HG03045 (cell line): Measurements from ENCODE around the gene SNAPC1.
"Not testable (repeated sequence)": the region's sequence is repeated elsewhere in the genome, so short reads cannot be mapped to it uniquely, and the experiment has no call there.

Experiments used
- ATAC-seq: cut with Tn5 transposase; IDR thresholded peaks from one replicate; pipeline ENCODE4 v1.9.1; 2021; ENCODE audit warnings: mild to moderate bottlenecking, moderate library complexity; ENCODE audit not compliant: unreplicated experiment

The SNAPC1 gene

DNA sequence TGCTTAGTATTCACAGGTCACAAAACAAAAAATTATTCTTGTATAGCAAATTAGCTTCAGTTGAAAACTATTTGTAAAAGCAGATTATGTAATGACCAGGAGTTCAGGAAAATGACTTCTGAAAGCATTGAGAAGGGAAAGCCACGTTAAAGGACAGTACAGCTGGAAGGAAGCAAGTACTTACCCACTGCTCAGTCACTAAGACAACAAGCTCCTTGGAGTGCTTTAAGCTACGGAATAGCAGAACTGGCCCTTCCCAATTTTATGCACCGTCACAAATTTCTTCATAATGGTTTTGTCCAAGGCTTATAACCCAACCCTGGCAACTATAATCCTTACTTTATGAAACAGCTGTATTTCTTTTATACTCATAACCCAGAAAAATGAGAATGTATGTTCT lies 13.0 kb upstream of the SNAPC1 start:
- ATAC-seq = no peak

DNA sequence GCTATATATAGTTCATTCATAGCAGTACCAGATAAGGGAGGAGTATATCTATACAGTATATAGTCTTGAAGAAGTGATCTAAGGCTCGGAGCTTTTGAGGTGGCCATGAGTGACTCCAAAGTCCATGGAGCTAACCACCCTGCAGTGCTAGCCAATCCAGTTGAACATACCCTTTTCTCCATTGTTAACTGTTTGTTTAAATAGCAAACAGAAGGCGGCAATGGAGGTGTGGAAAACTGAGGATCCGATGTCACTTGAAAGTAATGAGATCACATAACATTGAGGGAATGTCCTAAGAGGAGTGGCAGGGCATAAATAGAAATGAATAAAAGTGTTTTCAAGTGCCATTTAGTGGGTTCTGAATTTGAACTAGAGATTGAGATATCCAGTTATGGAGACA lies 12.4 kb upstream of the SNAPC1 start:
- no peak for ATAC-seq

- peak; percentile 94 for ATAC-seq
Measured at GRCh38 chr14:61750708-61751474, 11.3 kb upstream of the SNAPC1 start.

DNA sequence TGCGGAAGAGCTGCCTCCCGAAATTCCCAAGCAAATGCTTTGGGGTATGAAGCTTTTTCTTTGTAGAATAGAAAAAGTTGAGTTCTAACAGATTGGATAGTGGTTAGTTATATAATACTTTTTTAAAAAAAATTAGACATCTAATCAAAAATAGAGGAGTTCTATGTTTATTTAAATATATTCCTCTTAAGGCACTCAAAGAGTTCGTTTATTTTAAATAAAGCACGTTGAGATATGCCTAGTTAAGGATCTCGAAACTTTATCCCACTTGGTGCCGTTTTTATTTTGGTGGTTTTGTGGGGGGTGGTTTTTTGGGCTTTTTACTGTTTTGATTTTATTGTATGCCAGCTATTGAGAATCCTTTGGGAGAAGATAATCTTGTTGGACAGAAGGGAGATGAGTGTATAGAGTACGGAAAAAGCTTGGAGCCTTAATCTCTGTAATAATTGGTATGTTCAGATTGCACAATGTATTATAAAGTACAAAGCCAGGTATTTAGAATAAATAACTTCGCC lies 10.7 kb upstream of the SNAPC1 start:
- no peak for ATAC-seq

GRCh38 chr14:61752626-61753025 lies 9.6 kb upstream of the SNAPC1 start:
- ATAC-seq = no peak

DNA sequence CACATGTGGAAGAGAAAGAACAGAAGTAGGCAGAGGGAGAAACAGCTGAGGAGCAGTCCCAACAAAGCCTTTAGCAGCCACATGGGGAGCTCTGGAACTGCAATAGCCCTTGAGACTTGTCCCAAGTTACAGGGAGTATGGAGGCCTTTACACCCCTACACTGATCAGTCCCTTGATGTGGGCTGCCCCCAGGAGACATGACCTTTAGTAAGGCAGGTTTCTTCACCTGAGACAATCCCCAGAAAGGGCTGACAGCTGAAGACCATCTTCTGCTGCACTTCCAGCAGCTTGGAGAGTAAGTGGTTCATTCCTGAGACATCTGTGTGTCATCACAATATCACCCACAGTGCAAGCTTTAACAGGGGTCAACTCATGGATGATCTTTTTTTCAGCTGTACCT lies 8.6 kb upstream of the SNAPC1 start:
- no peak for ATAC-seq

- no peak for ATAC-seq
Measured at GRCh38 chr14:61754627-61755381, 7.4 kb upstream of the SNAPC1 start.

GRCh38 chr14:61755382-61755742 lies 6.9 kb upstream of the SNAPC1 start:
- ATAC-seq = not testable (repeated sequence)

DNA sequence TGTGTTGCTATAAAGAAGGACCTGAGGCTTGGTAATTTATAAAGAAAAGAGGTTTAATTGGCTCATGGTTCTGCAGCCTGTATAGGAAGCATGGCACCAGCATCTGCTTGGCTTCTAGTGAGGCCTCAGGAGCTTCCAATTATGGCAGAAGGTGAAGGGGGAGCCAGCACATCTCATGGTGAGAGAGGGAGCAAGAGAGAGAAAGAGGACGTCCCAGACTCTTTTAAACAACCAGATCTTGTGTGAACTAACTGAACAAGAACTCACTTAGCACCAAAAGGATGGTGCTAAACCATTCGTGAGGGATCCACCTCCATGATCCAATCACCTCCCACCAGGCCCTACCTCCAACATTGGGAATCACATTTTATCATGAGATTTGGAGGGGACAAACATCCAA lies 6.1 kb upstream of the SNAPC1 start:
- no peak for ATAC-seq

GRCh38 chr14:61759878-61760277 lies 2.3 kb upstream of the SNAPC1 start:
- ATAC-seq = no peak

DNA sequence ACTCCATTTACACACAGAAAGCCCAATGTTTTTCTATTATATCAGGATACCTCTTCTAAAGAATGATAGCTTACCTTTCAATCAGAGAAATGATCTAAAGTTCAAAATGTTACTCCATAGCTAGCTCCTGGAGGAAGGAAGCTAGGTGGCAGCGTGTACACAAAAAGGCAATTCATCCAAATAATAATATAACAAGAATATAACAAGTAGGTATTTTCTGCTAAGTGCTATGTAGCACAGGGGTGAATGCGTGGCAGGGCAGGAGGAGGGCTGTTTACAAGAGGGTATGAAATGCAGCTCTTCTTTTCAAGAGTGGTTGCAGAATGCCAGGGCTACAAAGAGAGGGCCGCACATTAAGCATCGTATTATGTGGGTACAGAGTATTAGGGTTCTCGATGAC lies 663 bp upstream of the SNAPC1 start:
- no peak for ATAC-seq

DNA sequence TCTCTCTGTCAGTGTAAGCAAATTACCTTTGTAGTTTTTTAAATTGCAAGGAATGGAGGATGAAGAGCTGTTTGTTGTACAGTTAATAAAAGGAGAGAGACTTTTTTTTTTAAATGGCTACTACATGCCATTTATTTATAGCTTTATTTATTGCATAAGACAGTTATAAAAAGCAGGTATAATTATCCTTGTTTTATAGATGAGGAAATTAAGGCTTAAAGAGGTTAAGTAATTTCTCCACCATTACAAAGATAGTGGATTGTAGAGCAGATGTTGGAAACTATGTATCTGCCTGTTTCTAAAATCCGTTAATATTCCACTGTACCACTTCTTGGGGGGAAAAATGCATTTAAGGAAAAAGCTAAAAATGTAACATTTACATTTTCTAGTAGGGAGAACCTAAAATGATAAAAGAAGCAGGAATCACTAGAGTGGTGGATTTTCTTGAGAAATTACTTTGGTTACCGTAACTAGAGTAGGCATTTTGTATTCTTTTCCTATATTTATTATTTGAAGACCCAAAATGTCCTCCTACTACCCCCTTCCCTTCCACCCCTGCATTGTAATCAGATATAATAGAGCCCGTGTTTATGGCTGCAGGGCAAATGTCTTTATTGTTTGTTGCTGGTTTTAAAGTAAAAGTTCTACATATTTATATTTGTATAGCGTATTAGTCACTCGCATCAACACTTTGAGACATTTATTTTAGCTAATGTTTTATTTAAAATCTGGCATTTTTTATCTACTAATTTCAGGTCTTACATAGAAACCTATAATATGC lies 2.3 kb downstream of the SNAPC1 start:
- ATAC-seq = no peak

DNA sequence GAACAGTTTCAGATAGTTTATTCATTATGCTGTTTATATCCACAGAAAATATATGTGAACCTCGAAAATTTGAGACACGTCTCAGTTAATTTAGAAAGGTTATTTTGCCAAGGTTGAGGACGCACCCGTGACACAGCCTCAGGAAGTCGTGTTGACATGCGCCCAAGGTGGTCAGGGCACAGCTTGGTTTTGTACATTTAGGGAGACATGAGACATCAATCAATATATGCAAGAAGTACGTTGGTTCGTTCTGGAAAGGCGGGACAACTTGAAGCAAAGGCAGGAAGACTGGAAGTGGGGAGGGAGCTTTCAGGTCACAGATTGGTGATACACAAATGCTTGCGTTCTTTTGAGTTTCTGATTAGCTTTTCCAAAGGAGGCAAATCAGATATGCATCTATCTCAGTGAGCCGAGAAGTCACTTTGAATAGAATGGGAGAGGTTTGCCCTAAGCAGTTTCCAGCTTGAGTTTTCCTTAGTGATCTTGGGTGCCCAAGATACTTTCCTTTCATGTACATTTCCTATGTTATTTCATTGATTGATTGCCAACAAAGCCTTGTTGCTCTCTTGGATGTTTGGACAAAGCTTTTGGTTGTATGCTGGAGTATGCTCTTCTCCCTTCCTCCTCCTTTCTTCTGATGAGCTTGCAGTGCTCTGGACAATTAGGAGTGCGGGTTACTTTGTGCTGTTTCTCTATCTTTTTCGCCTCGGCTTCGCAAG lies 3.2 kb downstream of the SNAPC1 start:
- ATAC-seq = no peak

DNA sequence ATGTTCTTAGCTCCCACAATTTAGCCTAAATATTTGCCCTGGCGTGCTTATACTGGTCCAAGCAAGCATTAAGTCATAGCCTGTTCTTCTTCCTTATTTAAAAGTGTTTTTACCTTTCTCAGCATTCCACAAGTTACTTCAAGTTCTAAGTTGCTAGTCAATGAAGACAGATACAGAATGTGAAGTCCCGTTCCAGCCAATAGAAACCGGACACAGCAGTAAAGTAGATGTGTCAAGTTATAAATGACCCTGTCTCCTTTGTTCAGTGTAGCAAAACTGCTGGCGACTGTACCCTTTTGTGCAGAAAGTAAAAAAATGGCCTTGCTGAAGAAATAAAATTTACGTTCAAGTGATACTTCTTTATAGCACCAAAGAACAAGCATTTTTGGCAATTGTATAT lies 3.9 kb downstream of the SNAPC1 start:
- ATAC-seq = no peak

DNA sequence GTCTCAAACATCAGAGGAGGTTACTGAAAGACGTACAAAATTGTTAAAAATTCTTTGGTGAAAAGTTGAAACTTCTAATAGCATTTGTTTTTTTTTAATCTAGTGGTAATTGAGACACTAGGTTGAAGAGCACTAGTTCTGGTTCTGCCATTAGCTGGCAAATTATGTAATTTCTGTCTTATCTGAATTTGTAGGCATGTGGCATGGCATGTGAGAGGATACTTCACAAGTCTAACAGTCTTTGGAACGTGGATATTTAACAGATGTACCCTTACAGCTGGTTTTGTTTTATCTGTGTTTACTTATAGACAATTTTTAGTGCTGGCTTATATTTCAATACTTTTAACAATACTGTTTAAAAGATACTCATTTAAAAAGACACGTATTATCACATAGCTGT lies 6.0 kb downstream of the SNAPC1 start:
- no peak for ATAC-seq

DNA sequence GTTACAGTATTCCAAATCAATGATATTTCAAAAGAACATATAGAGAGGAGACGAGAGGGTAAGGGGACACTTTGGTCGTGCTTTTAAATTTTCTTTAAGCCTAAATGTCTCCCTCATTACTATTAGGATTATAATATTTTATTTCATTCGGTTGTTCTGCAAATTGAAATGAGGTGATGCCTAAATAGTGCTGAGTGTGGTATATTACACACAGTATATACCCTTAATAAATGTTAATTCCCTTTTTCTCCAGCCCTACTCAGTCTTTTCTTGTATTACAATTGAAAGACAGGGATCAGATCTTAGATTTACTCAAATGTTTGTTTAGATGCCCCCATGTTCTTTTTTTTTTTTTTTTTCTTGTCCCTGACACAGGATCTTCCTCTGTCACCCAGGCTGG lies 7.7 kb downstream of the SNAPC1 start:
- ATAC-seq = no peak

GRCh38 chr14:61774861-61775260 lies 12.6 kb downstream of the SNAPC1 start:
- no peak for ATAC-seq

DNA sequence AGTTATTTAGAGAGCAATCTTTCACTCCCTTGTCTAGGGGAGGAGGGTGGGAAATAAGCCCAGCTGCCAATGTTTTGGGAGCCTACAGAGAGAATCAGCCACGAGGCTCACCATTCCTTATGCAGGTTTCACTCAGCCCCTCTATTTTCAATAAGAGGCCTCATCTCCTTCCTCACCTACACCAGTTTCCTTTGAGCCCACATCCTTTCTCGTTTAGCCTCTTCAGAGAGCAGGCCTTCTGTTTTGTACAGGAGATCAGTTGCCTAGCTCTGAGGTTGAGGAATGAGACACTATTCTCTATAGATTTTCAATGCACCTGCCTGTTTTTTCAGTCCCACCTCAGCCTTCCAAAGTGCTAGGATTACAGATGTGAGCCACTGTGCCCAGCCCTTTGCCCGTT lies 17.9 kb downstream of the SNAPC1 start:
- no peak for ATAC-seq

DNA sequence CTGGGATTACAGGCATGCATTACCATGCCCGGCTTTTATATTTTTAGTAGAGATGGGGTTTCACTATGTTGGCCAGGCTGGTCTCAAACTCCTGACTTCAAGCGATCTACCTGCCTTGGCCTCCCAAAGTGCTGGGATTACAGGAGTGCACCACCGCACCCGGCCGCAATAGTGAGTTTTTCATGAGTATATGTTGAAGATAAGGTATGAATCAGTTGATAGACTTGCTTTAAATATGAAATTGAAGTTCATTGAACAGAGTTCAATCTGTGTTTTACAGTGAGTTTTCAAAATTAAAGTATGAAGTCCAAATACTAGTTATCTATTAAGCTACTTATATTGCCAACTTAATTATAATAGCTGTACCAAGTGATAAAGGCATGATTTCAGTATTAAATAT lies 35.1 kb downstream of the SNAPC1 start:
- no peak for ATAC-seq

- ATAC-seq = no peak
Measured at GRCh38 chr14:61802010-61802568, 39.9 kb downstream of the SNAPC1 start.

GRCh38 chr14:61803755-61804154 lies 41.5 kb downstream of the SNAPC1 start:
- no peak for ATAC-seq
